Rectal smooth muscle tissue (tissue), 1 donor: ENCODE measurements around the gene MIS18BP1.
A peak's percentile ranks its signal among the peaks of the same experiment; 100 is the strongest.

Source experiments
- H3K27ac ChIP-seq: one replicate; pipeline ENCODE4 v1.7.0; 2013; ENCODE audit warnings: low read depth, low read length, inconsistent platforms
- H3K27me3 ChIP-seq: one replicate; pipeline ENCODE4 v1.7.0; 2013; ENCODE audit warnings: low read length; ENCODE audit not compliant: control insufficient read depth, insufficient read depth
- H3K36me3 ChIP-seq: one replicate; pipeline ENCODE4 v1.7.0; 2013; ENCODE audit warnings: low read length; ENCODE audit not compliant: control insufficient read depth, insufficient read depth
- H3K4me1 ChIP-seq: one replicate; pipeline ENCODE4 v1.7.0; 2013; ENCODE audit warnings: low read length; ENCODE audit not compliant: control insufficient read depth, insufficient read depth
- H3K4me3 ChIP-seq: one replicate; pipeline ENCODE4 v1.7.0; 2013; ENCODE audit warnings: low read length
- H3K9ac ChIP-seq: one replicate; pipeline ENCODE4 v1.7.0; 2013; ENCODE audit warnings: low read length

MIS18BP1 gene

DNA sequence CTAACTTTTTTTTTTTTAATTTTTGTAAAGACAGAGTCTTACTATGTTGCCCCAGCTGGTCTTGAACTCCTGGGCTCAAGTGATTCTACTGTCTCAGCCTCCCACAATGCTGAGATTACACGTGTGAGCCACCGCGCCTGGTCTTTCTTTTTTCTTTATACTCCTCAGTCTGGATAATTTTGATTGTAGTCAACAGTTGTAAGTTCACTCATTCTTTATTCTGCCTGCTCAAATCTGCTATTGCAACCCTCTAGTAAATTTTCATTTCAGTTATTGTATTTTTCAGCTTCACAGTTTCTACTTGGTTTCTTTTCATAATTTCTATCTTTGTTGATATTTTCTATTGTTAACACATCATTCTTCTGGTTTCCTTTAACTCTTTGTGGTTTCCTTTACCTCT, 5.8 kb upstream of the MIS18BP1 start:
- Histone ChIP-seq H3K4me1 (peaks cover 3% of the 10 kb centered on the region), H3K9ac (no peak overlapping the region), H3K27ac (no peak overlapping the region), H3K4me3 (no peak overlapping the region), H3K36me3 (no peaks in the 10 kb centered on the region), H3K27me3 (no peaks in the 10 kb centered on the region)

DNA sequence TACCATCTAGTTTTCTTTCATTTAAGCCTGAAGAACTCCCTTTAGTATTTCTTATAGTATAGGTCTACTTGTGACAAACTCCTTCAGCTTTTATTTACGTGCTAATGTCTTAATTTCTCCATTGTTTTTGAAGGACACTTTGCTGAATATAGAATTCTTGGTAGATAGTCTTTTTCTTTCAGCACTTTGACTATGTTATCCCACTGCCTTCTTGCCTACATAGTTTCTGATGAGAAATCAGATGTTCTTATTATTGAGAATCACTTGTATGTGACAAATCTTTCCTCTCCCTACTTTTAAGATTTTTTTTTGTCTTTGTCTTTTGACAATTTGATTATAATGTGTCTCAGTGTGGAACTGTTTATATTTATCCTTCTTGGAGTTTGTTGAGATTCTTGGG, 5.1 kb upstream of the MIS18BP1 start:
- no peak overlapping the region for H3K27ac ChIP-seq
- H3K4me1 ChIP-seq: peaks cover 3% of the 10 kb centered on the region
- H3K27me3 ChIP-seq: no peaks in the 10 kb centered on the region
- no peak overlapping the region for H3K4me3 ChIP-seq
- H3K36me3 ChIP-seq: no peaks in the 10 kb centered on the region
- H3K9ac ChIP-seq: no peak overlapping the region

DNA sequence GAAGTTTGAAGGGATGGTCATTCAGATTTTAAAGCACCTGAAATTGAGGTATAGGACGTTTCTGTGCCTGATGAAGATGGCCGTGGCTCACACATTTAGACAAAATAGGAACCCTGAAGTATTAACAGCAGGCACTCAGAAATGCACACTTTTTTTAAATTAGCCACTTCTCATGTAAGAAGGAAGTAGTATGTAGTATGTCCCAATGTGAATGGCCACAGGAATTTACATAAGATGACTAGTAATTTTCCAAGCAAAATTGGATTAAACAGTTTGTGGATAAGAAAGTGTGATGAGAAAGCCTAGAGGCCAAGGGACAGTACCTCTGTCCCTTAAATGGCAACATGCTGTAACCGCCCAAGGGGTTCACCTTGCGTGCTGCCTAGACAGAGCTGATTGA, 1.8 kb upstream of the MIS18BP1 start:
- no peak overlapping the region for H3K4me3 ChIP-seq
- no peaks in the 10 kb centered on the region for H3K27me3 ChIP-seq
- peaks cover 5% of the 10 kb centered on the region for H3K4me1 ChIP-seq
- H3K27ac ChIP-seq: no peak overlapping the region
- H3K9ac ChIP-seq: no peak overlapping the region
- no peaks in the 10 kb centered on the region for H3K36me3 ChIP-seq

DNA sequence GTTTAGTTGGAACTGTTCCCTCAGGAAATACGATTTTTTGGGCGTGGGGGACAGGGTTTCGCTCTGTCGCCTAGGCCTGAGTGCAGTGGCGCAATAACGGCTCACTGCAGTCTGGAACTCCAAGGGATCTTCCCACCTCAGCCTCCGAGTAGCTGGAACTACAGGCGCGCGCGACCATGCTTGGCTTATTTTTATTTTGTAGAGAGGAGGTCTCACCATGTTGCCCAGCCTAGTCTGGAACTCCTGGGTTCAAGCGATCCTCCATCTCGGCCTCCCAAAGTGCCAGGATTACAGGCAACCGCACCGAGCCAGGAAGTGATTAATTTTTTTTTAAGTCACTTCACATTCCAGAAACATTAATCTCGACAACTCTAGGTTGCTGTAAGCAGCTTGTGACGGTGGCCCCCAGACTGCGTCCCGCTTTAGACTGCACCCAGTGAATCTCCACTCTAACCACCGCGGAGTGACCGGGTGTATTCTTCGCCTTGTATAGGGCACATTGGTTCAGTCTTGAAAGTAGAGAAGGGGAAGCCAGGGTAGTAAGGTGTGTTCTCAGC, 830 bp upstream of the MIS18BP1 start:
- Histone ChIP-seq H3K9ac (peak overlapping the region; percentile 80), H3K4me3 (peak overlapping the region; percentile 93), H3K36me3 (no peaks in the 10 kb centered on the region), H3K27me3 (no peaks in the 10 kb centered on the region), H3K4me1 (peaks cover 5% of the 10 kb centered on the region), H3K27ac (peak overlapping the region; percentile 98)

DNA sequence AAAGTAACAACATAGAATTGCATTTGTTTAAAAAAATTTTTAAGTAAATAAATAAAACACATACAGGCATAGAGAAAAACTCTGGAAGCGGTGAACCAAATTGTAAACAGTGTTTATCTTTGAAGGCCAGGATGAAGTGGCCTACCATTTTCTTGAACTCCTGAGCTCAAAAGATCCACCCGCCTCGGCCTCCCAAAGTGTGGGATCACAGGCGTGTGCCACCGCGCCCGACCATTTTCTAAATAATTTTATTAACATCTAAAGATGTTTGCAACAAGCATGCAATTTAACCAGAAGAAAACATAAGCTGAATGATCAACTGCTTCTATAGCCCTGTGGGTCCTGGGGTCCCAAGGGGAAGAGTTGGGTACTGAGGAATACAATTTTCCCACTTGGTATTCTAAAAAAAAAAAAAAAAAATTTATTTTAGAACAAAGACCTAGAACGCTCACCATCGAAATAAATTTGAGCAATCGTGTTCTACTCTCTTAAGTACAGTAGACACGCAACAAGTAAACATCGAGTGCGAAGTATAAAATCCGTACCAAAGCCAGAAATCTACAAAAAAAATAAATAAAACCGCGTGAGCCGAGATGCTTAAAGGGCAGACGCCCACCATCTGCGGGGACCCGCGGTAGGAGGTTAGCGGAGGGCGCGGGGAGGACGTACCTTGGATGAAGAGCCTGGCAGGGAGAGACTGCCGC, 484 bp downstream of the MIS18BP1 start:
- Histone ChIP-seq H3K27ac (peak overlapping the region; percentile 98), H3K4me1 (peaks cover 5% of the 10 kb centered on the region), H3K9ac (peak overlapping the region; percentile 57), H3K27me3 (no peaks in the 10 kb centered on the region), H3K36me3 (no peaks in the 10 kb centered on the region), H3K4me3 (peak overlapping the region; percentile 93)

DNA sequence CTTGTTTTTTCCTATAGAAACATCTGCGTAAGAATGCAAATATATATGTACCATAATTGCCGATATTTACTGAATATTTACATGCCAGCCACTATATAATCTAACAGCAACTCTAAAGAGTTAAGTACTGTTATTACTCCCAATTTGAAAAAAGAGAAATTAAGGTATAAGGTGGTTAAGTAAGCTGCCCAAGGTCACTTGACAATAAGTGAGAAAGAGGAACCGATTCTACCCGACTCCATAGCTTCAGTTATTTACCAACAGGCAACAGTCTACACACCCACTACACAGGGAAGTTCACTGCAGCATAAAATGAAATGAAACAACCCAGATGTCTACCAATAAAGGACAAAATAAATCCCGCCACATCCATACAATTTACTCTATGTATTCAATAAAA, 1.1 kb downstream of the MIS18BP1 start:
- Histone ChIP-seq H3K9ac (no peak overlapping the region), H3K36me3 (no peaks in the 10 kb centered on the region), H3K27me3 (no peaks in the 10 kb centered on the region), H3K27ac (no peak overlapping the region), H3K4me3 (peak overlapping the region; percentile 63), H3K4me1 (peaks cover 5% of the 10 kb centered on the region)

DNA sequence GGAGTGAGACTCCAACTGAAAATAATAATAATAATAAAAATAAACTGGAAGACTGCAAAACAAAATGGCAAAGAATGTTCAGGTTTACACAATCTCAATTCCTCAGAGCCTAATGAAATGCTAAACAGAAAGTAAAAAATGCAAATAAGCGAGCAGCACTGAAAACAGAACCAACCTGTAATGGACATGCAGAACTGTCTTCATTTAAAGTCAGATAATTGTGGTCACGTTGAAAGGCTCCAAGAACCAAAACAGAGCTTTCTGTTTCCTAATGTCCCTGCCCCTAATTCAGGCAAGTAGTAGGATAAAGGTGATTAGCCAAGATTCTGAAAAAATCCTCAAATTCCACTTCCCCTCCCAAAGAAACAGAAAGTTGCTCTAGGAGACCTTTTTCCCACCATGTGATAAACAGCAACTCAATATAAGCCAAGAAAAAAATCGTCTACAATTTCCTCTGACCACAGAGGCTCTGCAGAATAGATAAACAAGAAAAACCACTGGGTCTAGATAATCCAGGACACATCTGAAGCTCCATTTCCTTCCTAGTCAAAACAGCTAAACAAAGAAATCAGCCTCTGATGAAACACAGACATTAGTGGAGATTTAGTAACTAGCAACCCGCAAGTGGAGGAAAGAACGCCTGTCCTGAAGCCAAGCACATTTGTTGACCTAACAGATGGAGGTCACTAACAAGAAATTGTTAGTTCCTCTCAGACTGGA, 3.0 kb downstream of the MIS18BP1 start:
- Histone ChIP-seq H3K4me1 (peaks cover 5% of the 10 kb centered on the region), H3K9ac (no peak overlapping the region), H3K27ac (peak overlapping the region; percentile 43), H3K36me3 (no peaks in the 10 kb centered on the region), H3K4me3 (no peak overlapping the region), H3K27me3 (no peaks in the 10 kb centered on the region)

DNA sequence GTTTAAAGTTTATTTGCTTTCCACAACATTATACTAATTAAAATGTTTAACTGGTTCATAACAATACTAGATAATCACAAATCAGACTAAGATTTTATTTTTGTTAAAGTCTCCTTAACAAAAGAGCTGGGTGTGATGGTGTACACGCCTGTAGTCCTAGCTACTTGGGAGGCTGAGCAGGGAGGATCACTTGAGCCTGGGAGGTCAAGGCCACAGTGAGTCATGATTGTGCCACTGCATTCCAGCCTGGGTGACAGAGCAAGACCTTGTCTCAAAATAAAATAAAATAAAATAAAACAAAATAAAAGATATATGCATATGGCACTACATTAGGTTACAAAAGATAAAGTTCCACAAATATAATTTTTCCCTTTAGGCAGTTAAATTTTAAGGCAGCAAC, 5.6 kb downstream of the MIS18BP1 start:
- H3K27me3 ChIP-seq: no peaks in the 10 kb centered on the region
- H3K36me3 ChIP-seq: no peaks in the 10 kb centered on the region
- H3K4me3 ChIP-seq: no peak overlapping the region
- peaks cover 2% of the 10 kb centered on the region for H3K4me1 ChIP-seq
- no peak overlapping the region for H3K9ac ChIP-seq
- no peak overlapping the region for H3K27ac ChIP-seq

DNA sequence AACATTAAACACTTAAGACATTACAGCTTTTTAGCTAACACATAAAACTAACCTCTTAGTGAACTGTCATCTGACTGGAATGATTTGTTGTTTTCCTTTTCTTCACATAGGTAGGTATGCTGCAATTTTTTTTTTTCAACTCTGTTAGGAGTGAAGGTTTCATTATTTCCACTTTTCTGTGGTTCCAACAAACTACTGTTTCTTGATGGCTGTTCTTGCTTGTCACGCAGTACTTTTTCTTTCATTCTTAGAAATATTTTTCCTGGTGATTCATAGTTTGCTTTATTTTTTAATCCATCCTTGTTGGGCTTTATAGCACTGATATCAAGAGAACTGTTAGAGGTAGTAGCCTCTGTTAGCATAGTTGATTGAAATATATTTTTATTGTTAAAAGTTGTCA, 6.3 kb downstream of the MIS18BP1 start:
- Histone ChIP-seq H3K36me3 (no peaks in the 10 kb centered on the region), H3K27me3 (no peaks in the 10 kb centered on the region), H3K9ac (no peak overlapping the region), H3K27ac (no peak overlapping the region), H3K4me3 (no peak overlapping the region), H3K4me1 (peaks cover 2% of the 10 kb centered on the region)

DNA sequence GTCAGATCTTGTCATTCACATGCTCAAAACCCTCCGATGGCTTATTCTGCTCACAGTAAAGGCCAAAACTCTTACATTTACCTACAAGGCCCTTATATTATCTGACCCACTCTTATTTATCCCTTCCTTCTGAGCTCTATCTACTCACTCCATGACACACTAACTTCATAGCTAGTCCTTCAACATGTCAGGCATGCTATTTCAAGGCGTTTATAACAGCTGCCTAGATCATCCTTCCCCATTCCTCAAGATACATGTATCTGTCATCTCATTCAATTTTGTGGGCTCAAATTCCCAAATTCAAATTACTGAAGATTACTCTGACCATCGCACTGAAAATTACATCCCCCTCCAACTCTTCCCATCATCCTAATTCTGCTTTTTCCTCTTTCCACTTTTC, 6.9 kb downstream of the MIS18BP1 start:
- H3K27ac ChIP-seq: no peak overlapping the region
- H3K4me3 ChIP-seq: no peak overlapping the region
- no peaks in the 10 kb centered on the region for H3K27me3 ChIP-seq
- H3K9ac ChIP-seq: no peak overlapping the region
- H3K4me1 ChIP-seq: no peaks in the 10 kb centered on the region
- H3K36me3 ChIP-seq: no peaks in the 10 kb centered on the region

DNA sequence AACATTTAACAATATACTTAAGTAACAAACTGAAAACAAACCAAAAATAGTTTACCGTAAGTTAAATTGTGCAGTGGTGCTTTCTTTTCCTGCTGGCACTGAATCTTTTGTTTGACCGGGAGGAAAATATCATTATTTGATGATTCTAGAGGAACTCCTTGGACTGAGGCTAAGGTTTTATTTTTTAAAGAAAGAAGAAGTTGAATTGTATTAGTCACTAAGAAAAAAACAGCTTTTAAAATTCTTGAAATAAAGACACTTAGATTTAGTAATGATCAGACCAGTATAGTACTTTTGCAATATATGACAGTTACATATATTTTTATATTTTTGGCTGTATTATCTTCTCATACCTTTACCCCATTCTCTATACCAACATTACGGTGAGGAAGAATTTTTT, 10.3 kb downstream of the MIS18BP1 start:
- no peaks in the 10 kb centered on the region for H3K27me3 ChIP-seq
- H3K9ac ChIP-seq: no peak overlapping the region
- no peaks in the 10 kb centered on the region for H3K4me1 ChIP-seq
- H3K27ac ChIP-seq: no peak overlapping the region
- no peaks in the 10 kb centered on the region for H3K36me3 ChIP-seq
- no peak overlapping the region for H3K4me3 ChIP-seq

DNA sequence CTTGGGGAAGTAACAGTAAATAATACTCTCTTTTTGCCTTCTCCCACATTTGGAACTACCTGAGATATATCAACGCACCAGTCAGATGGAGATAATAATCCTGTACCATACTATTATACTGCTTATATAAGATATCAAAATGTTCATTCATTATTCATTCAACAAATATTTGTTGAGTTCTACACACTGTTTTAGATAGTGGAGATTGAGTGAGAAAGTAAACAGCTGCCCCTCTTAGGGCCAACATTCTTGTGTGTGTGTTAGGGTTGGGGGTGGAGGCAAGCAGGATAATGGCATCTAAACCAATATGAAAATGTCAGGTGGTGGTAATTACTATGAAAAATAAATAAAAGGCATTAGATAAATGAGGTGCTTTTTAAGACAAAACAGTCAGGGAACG, 14.0 kb downstream of the MIS18BP1 start:
- Histone ChIP-seq H3K4me1 (no peaks in the 10 kb centered on the region), H3K4me3 (no peak overlapping the region), H3K36me3 (no peaks in the 10 kb centered on the region), H3K9ac (no peak overlapping the region), H3K27me3 (no peaks in the 10 kb centered on the region), H3K27ac (no peak overlapping the region)

DNA sequence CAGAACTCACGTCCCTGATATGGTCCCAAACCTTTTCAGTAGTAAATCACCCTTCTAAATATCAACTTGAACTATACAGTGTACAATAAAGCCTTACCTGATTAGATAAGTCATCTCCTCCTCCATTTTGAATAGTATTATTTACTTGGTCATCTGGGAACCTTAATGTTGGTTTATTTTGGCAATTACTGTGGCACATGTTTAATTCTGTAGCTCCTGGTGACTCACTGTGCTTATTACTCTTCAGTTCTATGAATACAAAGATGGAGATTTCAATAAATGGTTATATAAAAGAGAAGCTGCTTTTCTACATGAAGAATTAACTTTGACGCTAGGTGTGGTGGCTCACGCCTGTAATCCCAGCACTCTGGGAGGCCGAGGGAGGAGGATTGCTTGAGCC, 25.4 kb downstream of the MIS18BP1 start:
- no peaks in the 10 kb centered on the region for H3K27me3 ChIP-seq
- no peak overlapping the region for H3K4me3 ChIP-seq
- H3K36me3 ChIP-seq: peaks cover 7% of the 10 kb centered on the region
- H3K9ac ChIP-seq: no peak overlapping the region
- H3K4me1 ChIP-seq: no peaks in the 10 kb centered on the region
- no peak overlapping the region for H3K27ac ChIP-seq
